Left lung (tissue), 10 donors: ENCODE data around the gene C14orf93. TPM values are rescaled to one million over a fixed set of nuclear protein-coding genes. Genes with fewer than 3 reads are reported as not detected.
A peak's percentile ranks its signal among the peaks of the same experiment; 100 is the strongest.
"Not testable (repeated sequence)": the region's sequence is repeated elsewhere in the genome, so short reads cannot be mapped to it uniquely, and the experiment has no call there.

Experiments used
- ATAC-seq: fragments of 200-7000 bp; cut with Tn5 transposase; one replicate; pipeline ENCODE4 v1.9.1; 2020; ENCODE audit warnings: moderate library complexity
- DNase-seq, 4 donors: peaks; one replicate each; pipeline ENCODE4 v3.0.0-alpha.2; 2013 to 2020
- H3K27ac ChIP-seq, 2 donors: fragments of 200-600 bp; sonication (generic) in 1 of 2; one replicate each; pipeline versions ENCODE4 v1.5.0 to v1.8.0; 2020 to 2021
- H3K27me3 ChIP-seq, 2 donors: fragments of 200-600 bp; sonication (generic) in 1 of 2; one replicate each; pipeline versions ENCODE4 v1.5.0 to v1.8.0; 2020 to 2021
- H3K36me3 ChIP-seq, 2 donors: fragments of 200-600 bp; sonication (generic) in 1 of 2; one replicate each; pipeline versions ENCODE4 v1.5.0 to v1.8.0; 2020 to 2021
- H3K4me1 ChIP-seq, 2 donors: fragments of 200-600 bp; one replicate each; pipeline ENCODE4 v1.8.0; 2021
- H3K4me3 ChIP-seq, 2 donors: fragments of 200-600 bp; sonication (generic) in 1 of 2; one replicate each; pipeline versions ENCODE4 v1.5.0 to v1.8.0; 2020 to 2021; ENCODE audit warnings: mild to moderate bottlenecking in 1 of 2
- H3K9me3 ChIP-seq, 2 donors: fragments of 200-600 bp; sonication (generic) in 1 of 2; one replicate each; pipeline versions ENCODE4 v1.5.0 to v1.8.0; 2020 to 2021
- CTCF ChIP-seq, 2 donors: fragments of 200-600 bp; sonication (generic) in 1 of 2; IDR thresholded peaks; one replicate each; pipeline versions ENCODE4 v1.5.0 to v1.8.0; 2021; ENCODE audit warnings: antibody characterized with exemption in 2 of 2
- intact Hi-C, 2 donors: fragments of 100-400 bp; cut with DNase I; formaldehyde crosslinking; loops; one replicate each; pipeline versions ENCODE4 v1.11.2 to v1.14.2; 2022
- polyA plus RNA-seq, 6 donors: library from polyadenylated mRNA; unstranded; fragments of 120-200 nt; gene quantifications; one replicate each; pipeline ENCODE4 v1.2.1, GENCODE V29; 2013; ENCODE audit not compliant: insufficient read length in 6 of 6
- total RNA-seq, 2 donors: library from RNA; stranded (reverse); fragmentation: NEBNext Ultra II Directional; extraction: Animal tissue kit (Norgen Biotek cat#: 25700); gene quantifications; one replicate each; pipeline ENCODE4 v1.2.1, GENCODE V29; 2021
- donor health status: DM: no; HTN: yes; CAD: no.
- donor health status: DM: no; HTN: no; CAD: no.

Gene C14orf93
- total and polyA plus RNA-seq, 8 donors = 8.3 to 24.0 (median 21.3) TPM

DNA sequence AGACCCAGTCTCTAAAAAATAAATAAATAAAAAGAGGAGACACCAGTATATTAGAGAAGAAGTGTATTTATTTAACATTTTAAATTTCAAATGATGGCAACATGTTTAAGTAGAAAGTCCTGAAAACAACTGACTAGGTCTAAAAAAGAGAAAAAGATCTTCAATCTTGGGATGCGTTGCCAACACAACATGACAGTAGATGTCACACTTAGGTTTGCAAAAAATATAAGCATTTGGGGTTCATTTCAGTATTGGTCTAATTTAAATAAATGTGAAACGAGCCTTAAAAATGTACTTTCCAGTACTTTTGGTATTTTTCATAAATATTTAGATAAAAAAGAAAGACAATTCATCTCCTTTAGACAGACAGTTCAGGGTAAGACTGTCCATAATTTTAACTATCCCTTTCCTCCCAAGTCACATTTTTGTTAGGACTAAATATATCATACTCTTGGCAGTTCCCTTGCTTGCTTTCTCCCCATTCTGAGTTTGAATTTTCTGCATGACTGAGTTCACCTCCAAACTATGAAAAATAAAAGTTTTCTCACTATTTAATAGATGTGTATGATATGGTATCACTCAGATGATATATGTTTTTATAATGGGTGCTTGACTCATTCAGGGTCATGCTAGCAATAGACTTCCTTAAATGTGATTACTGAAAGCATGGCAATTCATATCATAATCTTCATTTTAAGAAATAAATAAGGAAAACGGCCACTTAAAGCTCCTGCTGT is 4.3 kb downstream of the C14orf93 start:
- intact Hi-C loops = no loop called here
- no peak for DNase-seq

GRCh38 chr14:23004274-23004673 is 5.7 kb downstream of the C14orf93 start:
- H3K27me3 ChIP-seq, intact Hi-C loops, DNase-seq, H3K27ac ChIP-seq, H3K4me3 ChIP-seq, H3K9me3 ChIP-seq, H3K36me3 ChIP-seq, ATAC-seq: not testable (repeated sequence)
- peaks cover 8 to 30% of the 10 kb centered on the region in 2 donors for H3K4me1 ChIP-seq

More for the DNA sequence above, 4.3 kb downstream of the C14orf93 start:
- no peak for ATAC-seq
- no peaks in the 10 kb centered on the region for H3K27me3 ChIP-seq
- H3K27ac ChIP-seq = peak overlapping the region; percentile 95 to 97
- peaks cover 8 to 30% of the 10 kb centered on the region in 2 donors for H3K4me1 ChIP-seq
- no peak for TF ChIP-seq CTCF (IDR thresholded peaks at IDR 0.05)
- H3K4me3 ChIP-seq = peak overlapping the region in 1 of 2 donors; percentile 57
- no peaks in the 10 kb centered on the region for H3K36me3 ChIP-seq
- H3K9me3 ChIP-seq = no peaks in the 10 kb centered on the region

- ATAC-seq = no peak
- TF ChIP-seq CTCF (IDR thresholded peaks at IDR 0.05) = no peak
- Histone ChIP-seq H3K9me3 (no peaks in the 10 kb centered on the region), H3K4me1 (peaks cover 0 to 15% of the 10 kb centered on the region in 2 donors), H3K4me3 (no peak overlapping the region), H3K36me3 (peaks cover 0 to 4% of the 10 kb centered on the region in 2 donors), H3K27me3 (no peaks in the 10 kb centered on the region), H3K27ac (no peak overlapping the region)
- DNase-seq = no peak
- intact Hi-C loops = no loop called here
Measured at GRCh38 chr14:23002592-23002991, 7.4 kb downstream of the C14orf93 start.

GRCh38 chr14:23000860-23001259 is 9.1 kb downstream of the C14orf93 start:
- Histone ChIP-seq H3K27ac (no peak overlapping the region), H3K36me3 (peaks cover 0 to 4% of the 10 kb centered on the region in 2 donors), H3K9me3 (no peaks in the 10 kb centered on the region), H3K4me3 (no peak overlapping the region), H3K27me3 (no peaks in the 10 kb centered on the region), H3K4me1 (peaks cover 0 to 11% of the 10 kb centered on the region in 2 donors)
- intact Hi-C loops = no loop called here
- DNase-seq (no peak), ATAC-seq (no peak)
- no peak for TF ChIP-seq CTCF (IDR thresholded peaks at IDR 0.05)

DNA sequence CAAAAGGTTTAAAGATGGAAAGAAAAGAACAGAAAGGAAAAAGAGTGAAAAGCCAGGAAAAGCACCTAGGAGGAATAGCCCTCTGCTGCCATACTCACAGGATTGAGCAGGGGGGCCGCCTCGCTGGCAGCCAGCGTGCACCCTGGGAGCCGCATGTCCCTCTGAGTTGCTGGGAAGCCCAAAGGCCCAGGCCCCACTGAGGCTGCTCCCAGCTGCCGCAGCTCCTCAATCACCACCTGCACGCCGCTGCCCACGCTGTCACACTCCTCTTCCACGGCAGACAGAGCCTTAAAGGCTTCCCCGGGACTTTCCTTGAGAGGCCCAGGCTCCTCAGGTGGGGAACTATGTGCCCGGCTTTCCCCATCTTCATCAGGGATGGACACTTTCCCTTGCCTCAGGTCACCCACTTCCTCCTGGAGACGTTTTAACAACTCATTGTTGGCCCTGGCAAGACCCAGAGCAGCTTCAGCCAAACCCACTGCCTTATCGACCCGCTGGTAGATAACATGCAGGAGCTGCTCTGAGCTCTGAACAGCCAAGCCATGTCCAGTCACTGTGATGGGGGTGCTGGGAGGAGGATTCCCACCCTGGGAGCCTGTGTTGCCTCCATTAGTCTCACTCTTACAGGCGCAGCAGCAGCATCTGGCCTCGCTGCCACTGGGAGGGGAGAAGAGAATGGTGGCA is 11.5 kb downstream of the C14orf93 start:
- no peak for TF ChIP-seq CTCF (IDR thresholded peaks at IDR 0.05)
- Histone ChIP-seq H3K27ac (no peak overlapping the region), H3K36me3 (peaks cover 0 to 4% of the 10 kb centered on the region in 2 donors), H3K4me3 (no peak overlapping the region), H3K9me3 (no peaks in the 10 kb centered on the region), H3K4me1 (peaks cover 3 to 10% of the 10 kb centered on the region in 2 donors), H3K27me3 (no peaks in the 10 kb centered on the region)
- intact Hi-C loops = no loop called here
- DNase-seq = no peak
- no peak for ATAC-seq
